Thoracic aorta (tissue), 2 donors: ENCODE results near the gene SCAMP3. TPM values are rescaled to one million over a fixed set of nuclear protein-coding genes. Genes with fewer than 3 reads are reported as not detected.
"Not testable (repeated sequence)": the region's sequence is repeated elsewhere in the genome, so short reads cannot be mapped to it uniquely, and the experiment has no call there.

ENCODE experiments used
- ATAC-seq: fragments of 150-250 bp; one replicate; pipeline ENCODE4 v1.8.0; 2017; ENCODE audit warnings: low read depth; ENCODE audit not compliant: insufficient number of reproducible peaks, low FRiP score
- DNase-seq: peaks from one replicate; pipeline ENCODE4 v3.0.0-alpha.2; 2020; ENCODE audit warnings: low spot score
- H3K27ac ChIP-seq, 2 donors: fragments of 200-600 bp; sonication (generic); 1 replicate in 1 of 2; 2 replicates in 1 of 2; pipeline ENCODE4 v1.5.1; 2016; ENCODE audit warnings: mild to moderate bottlenecking in 2 of 2, moderate library complexity in 2 of 2
- H3K27me3 ChIP-seq: fragments of 200-600 bp; sonication (generic); replicated peaks from 2 replicates; pipeline ENCODE4 v1.6.0; 2016; ENCODE audit warnings: mild to moderate bottlenecking; ENCODE audit not compliant: insufficient read depth
- H3K36me3 ChIP-seq: fragments of 200-600 bp; sonication (generic); one replicate; pipeline ENCODE4 v1.5.1; 2016
- H3K4me1 ChIP-seq, 2 donors: fragments of 200-600 bp; sonication (generic); 1 replicate in 1 of 2; 2 replicates in 1 of 2; pipeline versions ENCODE4 v1.5.1 to v1.6.0; 2016; ENCODE audit warnings: low read depth in 2 of 2, mild to moderate bottlenecking in 1 of 2; ENCODE audit not compliant: control insufficient read depth in 1 of 2
- H3K4me3 ChIP-seq: fragments of 200-600 bp; sonication (generic); 2 replicates; pipeline ENCODE4 v1.5.1; 2016; ENCODE audit warnings: mild to moderate bottlenecking
- H3K9me3 ChIP-seq: fragments of 200-600 bp; sonication (generic); 2 replicates; pipeline ENCODE4 v1.5.1; 2016
- total RNA-seq, 2 donors: library from RNA; depleted of rRNA; stranded (reverse); fragments of >200 nt; gene quantifications; one replicate each; pipeline versions ENCODE4 v1.1.0 to v1.2.3, GENCODE V29; 2016
- TF ChIP-seq, protein P1 (sequence below): fragments of 200-600 bp; sonication (generic); IDR thresholded peaks from one replicate; pipeline ENCODE4 v1.5.1; 2019; ENCODE audit warnings: antibody characterized with exemption

SCAMP3 gene
- total RNA-seq, 2 donors from 2014 or later: 32.5 to 50.2 TPM

DNA sequence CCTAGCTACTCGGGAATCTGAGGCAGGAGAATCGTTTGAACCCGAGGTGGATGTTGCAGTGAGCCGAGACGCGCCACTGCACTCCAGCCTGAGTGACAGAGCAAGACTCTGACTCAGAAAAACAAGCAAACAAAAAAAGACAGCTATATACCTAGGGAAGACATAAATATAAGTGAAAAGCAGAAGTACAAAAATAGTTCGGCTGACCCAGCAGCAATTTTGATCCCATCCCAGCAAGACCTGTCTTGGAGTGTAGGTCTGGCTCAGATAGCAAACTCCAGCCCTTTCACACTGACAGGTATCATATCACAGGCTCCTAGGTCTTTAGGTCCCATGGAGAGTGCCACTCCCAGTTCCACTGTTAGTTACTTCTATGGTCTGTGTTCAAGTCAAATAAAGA lies 39.1 kb downstream of the SCAMP3 start:
- ATAC-seq (no peak), DNase-seq (no peak)
- no peak overlapping the region for H3K4me3 ChIP-seq
- peaks cover 24 to 32% of the 10 kb centered on the region in 2 donors for H3K4me1 ChIP-seq
- no peak overlapping the region for H3K27ac ChIP-seq
- TF ChIP-seq, protein P1, sequence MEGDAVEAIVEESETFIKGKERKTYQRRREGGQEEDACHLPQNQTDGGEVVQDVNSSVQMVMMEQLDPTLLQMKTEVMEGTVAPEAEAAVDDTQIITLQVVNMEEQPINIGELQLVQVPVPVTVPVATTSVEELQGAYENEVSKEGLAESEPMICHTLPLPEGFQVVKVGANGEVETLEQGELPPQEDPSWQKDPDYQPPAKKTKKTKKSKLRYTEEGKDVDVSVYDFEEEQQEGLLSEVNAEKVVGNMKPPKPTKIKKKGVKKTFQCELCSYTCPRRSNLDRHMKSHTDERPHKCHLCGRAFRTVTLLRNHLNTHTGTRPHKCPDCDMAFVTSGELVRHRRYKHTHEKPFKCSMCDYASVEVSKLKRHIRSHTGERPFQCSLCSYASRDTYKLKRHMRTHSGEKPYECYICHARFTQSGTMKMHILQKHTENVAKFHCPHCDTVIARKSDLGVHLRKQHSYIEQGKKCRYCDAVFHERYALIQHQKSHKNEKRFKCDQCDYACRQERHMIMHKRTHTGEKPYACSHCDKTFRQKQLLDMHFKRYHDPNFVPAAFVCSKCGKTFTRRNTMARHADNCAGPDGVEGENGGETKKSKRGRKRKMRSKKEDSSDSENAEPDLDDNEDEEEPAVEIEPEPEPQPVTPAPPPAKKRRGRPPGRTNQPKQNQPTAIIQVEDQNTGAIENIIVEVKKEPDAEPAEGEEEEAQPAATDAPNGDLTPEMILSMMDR: no peak
- no peaks in the 10 kb centered on the region for H3K36me3 ChIP-seq
- no peaks in the 10 kb centered on the region for H3K9me3 ChIP-seq
- no peaks in the 10 kb centered on the region for H3K27me3 ChIP-seq

DNA sequence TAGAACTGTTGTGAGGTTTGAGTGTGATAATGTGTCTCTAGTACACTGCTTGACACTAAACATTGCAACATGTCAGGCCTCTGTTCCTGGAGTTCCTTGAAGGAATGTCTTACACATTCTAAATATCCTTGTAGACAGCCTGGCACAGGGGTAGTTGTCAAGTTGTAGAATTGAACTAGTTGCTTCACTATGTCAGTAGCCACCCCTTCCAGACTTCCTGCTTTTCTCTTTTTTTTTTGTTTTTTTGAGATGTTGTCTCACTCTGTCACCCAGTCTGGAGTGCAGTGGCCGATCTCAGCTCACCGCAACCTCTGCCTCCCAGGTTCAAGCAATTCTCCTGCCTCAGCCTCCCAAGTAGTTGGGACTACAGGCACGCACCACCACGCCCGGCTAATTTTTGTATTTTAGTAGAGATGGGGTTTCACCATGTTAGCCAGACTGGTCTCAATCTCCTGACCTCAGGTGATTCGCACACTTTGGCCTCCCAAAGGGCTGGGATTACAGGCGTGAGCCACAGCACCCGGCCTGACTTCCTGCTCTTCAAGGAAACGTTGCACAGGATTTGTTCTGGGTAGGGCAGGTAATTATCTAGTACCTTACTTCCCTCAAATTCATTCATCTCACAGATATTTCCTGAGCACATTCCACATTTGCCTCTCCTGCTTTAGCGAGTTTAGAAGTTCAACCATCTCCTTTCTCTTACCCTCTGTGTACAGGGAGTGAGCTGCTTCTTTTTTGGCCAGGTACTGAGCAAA lies 41.8 kb downstream of the SCAMP3 start:
- not testable (repeated sequence) for H3K9me3 ChIP-seq, H3K27ac ChIP-seq, H3K4me3 ChIP-seq, ATAC-seq, H3K27me3 ChIP-seq, DNase-seq, H3K36me3 ChIP-seq
- H3K4me1 ChIP-seq: peaks cover 13 to 16% of the 10 kb centered on the region in 2 donors

DNA sequence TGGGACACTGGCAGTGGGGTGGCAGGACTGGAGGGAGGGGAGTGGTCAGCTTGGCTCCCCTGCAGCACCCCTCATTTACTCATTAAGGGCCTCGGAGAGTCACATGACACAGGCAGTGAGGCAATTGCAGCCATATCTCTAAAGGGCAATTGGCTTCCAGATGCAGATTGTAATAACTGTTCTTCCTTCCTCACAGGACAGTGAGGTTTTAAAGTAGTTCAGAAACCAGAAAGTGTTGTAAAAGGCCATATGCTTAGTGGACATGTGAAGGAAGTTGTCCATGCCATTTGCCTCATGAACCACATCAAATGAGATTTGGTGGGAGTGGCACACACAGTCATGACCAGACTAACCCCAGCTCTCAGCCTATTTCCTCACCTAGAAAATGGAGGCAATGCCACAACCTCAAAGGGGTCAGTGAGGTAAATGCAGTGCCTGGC lies 42.5 kb downstream of the SCAMP3 start:
- H3K4me3 ChIP-seq: no peak overlapping the region

DNA sequence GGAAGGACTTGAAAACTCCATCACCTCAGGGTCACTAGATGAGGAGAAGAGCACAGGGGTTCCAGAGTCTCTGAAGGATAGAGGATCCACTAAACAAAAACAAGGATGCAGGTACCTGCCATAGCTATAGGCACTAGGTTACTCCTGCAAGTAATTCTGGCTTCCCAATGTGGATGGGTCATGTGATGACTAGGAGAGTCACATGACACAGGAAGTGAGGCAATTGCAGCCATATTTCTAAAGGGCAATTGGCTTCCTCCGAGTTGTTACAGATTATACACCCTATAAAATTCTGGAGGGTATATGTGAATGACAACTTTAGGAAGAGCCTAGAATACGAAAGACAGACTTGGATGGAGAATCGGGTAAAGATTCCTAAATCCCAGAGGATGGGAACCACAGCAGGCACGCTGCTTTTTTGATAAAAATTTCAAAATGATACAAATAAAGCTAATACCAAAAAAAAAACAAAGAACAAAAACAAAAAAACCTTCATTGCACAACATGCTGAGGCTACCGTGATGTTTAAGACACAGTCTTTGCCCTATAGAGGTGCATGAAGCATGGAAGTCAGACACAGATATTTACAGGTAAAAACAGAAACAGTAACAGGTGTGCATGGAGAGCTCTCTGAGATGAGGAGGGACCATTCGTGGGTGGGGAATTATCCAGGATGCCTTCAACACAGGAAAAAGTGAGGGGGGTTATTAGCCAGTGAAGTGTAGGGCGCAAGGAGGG lies 43.1 kb downstream of the SCAMP3 start:
- Histone ChIP-seq H3K4me3 (peak overlapping the region; percentile 0), H3K27me3 (no peaks in the 10 kb centered on the region), H3K9me3 (no peaks in the 10 kb centered on the region), H3K4me1 (peaks cover under 1 to 2% of the 10 kb centered on the region in 2 donors), H3K36me3 (no peaks in the 10 kb centered on the region), H3K27ac (no peak overlapping the region)
- DNase-seq (no peak), ATAC-seq (peak; percentile 56)
- TF ChIP-seq, protein P1: no peak

More for the DNA sequence above, 42.5 kb downstream of the SCAMP3 start:
- TF ChIP-seq, protein P1: no peak
- Histone ChIP-seq H3K9me3 (no peaks in the 10 kb centered on the region), H3K27me3 (no peaks in the 10 kb centered on the region), H3K27ac (no peak overlapping the region), H3K4me1 (peaks cover 7 to 8% of the 10 kb centered on the region in 2 donors), H3K36me3 (no peaks in the 10 kb centered on the region)
- ATAC-seq: no peak
- DNase-seq: no peak

DNA sequence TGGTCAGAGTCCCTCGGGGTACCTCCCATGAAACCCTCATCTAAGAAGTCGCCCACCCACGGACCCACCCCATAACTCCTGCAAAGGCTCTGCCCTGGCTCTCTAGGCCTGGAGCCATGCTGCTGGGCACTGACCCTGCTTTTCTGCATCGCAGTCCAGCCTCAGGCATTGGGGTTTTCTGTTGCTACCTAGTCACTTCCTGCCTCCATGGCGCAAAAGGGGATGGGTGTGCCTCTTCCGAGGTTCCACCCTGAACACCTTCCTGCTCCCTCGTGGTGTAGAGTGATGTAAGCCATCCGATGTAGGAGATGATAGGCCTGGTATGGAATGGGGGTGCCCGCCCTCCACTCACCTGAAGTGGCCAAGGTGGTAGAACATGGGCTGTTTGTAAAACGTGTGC lies 47.5 kb downstream of the SCAMP3 start:
- not testable (repeated sequence) for H3K27ac ChIP-seq, ATAC-seq, H3K4me1 ChIP-seq, H3K36me3 ChIP-seq, H3K9me3 ChIP-seq, H3K4me3 ChIP-seq, DNase-seq, H3K27me3 ChIP-seq

DNA sequence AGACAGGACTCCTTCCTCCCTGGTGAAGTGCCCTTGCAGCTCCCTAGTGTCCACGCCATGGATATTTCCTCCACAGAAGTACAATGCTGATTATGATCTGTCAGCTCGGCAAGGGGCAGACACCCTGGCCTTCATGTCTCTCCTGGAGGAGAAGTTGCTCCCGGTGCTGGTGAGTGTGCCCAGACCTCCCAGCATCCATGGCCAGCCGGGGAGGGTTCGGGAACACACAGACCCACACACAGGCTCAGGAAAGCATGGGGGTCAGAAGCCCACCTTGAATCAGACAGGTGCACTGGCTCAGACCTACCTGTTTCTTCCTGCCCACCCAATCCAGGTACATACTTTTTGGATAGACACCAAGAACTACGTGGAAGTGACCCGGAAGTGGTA lies 50.1 kb downstream of the SCAMP3 start:
- H3K27ac ChIP-seq: peak overlapping the region in 1 of 2 donors; percentile 63

DNA sequence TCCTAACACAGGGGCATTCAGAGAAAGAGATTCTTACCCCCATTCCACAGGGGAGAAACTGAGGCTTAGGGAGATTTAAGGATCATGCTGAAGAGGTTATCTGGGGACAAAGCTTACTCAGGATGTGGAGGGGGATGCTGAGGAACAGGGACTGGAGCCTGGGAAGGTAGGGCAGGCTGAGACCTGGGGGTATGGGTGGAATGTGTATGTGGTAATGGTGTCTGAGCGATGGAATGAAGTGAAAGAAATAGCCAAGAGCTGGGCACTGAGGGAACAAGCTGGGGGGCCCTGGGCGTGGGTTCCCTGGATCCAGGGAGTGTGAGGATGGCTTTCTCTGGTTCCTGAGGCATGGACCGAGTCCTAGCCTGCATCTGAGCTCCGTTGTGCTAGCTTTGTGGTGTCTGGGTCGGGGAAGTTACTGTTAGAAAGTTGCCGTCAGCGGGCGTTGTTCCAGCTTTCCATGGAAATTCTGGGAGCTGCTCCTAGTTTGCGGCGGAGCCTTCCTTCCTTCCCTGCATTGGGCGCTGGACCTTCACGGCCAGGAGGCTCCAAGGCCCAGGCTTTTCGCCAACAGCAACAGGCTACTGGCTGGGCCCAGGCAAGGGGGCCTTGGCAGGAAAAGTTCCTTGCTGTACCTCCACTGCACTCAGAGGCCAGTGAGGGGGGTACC lies 50.6 kb downstream of the SCAMP3 start:
- H3K4me1 ChIP-seq: peaks cover 15 to 29% of the 10 kb centered on the region in 2 donors
- peak overlapping the region in 1 of 2 donors; percentile 63 for H3K27ac ChIP-seq
- ATAC-seq: not testable (repeated sequence)

More for the DNA sequence above, 50.1 kb downstream of the SCAMP3 start:
- not testable (repeated sequence) for H3K27me3 ChIP-seq, H3K9me3 ChIP-seq, ATAC-seq, DNase-seq, H3K4me3 ChIP-seq, H3K36me3 ChIP-seq
- H3K4me1 ChIP-seq: peaks cover 13 to 23% of the 10 kb centered on the region in 2 donors

More for the DNA sequence above, 50.6 kb downstream of the SCAMP3 start:
- DNase-seq, H3K27me3 ChIP-seq, H3K9me3 ChIP-seq, H3K36me3 ChIP-seq, H3K4me3 ChIP-seq: not testable (repeated sequence)
